H9 (cell line): ENCODE measurements around the gene KIF26A. TPM values are rescaled to one million over a fixed set of nuclear protein-coding genes. Genes with fewer than 3 reads are reported as not detected.

Experiments used
- DNase-seq: peaks from one replicate; pipeline ENCODE4 v3.0.0-alpha.2; 2017
- H2AFZ ChIP-seq: one replicate; pipeline ENCODE4 v1.6.1; 2013; ENCODE audit warnings: mild to moderate bottlenecking, low read length, control low read depth, moderate library complexity
- H2AK5ac ChIP-seq: 2 replicates; pipeline ENCODE4 v1.6.1; 2013; ENCODE audit warnings: low read length, control low read depth, mixed read lengths; ENCODE audit not compliant: insufficient read length
- H2BK120ac ChIP-seq: one replicate; pipeline ENCODE4 v1.6.1; 2013; ENCODE audit warnings: low read depth, mild to moderate bottlenecking, low read length, control low read depth, inconsistent platforms; ENCODE audit not compliant: poor library complexity, severe bottlenecking
- H2BK12ac ChIP-seq: 2 replicates; pipeline ENCODE4 v1.6.1; 2013; ENCODE audit warnings: low read length, control low read depth, mixed read lengths, low read depth; ENCODE audit not compliant: insufficient read length
- H2BK15ac ChIP-seq: 2 replicates; pipeline ENCODE4 v1.6.1; 2013; ENCODE audit warnings: low read depth, low read length, control low read depth
- H2BK20ac ChIP-seq: one replicate; pipeline ENCODE4 v1.6.1; 2013; ENCODE audit warnings: low read depth, mild to moderate bottlenecking, low read length, control low read depth, inconsistent platforms; ENCODE audit not compliant: poor library complexity, severe bottlenecking
- H2BK5ac ChIP-seq: 2 replicates; pipeline ENCODE4 v1.6.1; 2013; ENCODE audit warnings: low read length, control low read depth, mixed read lengths; ENCODE audit not compliant: insufficient read length
- H3K14ac ChIP-seq: 2 replicates; pipeline ENCODE4 v1.6.1; 2013; ENCODE audit warnings: low read length, control low read depth; ENCODE audit not compliant: insufficient read depth
- H3K18ac ChIP-seq: 2 replicates; pipeline ENCODE4 v1.6.1; 2013; ENCODE audit warnings: low read depth, mild to moderate bottlenecking, mixed read lengths, low read length, control low read depth; ENCODE audit not compliant: insufficient read length
- H3K23ac ChIP-seq: 2 replicates; pipeline ENCODE4 v1.6.1; 2013; ENCODE audit warnings: low read length, control low read depth, mixed read lengths, low read depth; ENCODE audit not compliant: insufficient read length
- H3K23me2 ChIP-seq: 2 replicates; pipeline ENCODE4 v1.6.1; 2013; ENCODE audit warnings: low read depth, mild to moderate bottlenecking, mixed read lengths, low read length, control low read depth; ENCODE audit not compliant: insufficient read length, poor library complexity, severe bottlenecking
- H3K27ac ChIP-seq: 2 replicates; pipeline ENCODE4 v1.5.1; 2013; ENCODE audit warnings: low read length, control low read depth, mixed read lengths, low read depth; ENCODE audit not compliant: insufficient read length
- H3K27me3 ChIP-seq: 2 replicates; pipeline ENCODE4 v1.6.1; 2013; ENCODE audit warnings: low read length, control low read depth, inconsistent platforms; ENCODE audit not compliant: insufficient read depth
- H3K4ac ChIP-seq: 2 replicates; pipeline ENCODE4 v1.6.1; 2013; ENCODE audit warnings: low read depth, mild to moderate bottlenecking, control low read depth, inconsistent platforms, low read length, moderate library complexity
- H3K4me1 ChIP-seq: 2 replicates; pipeline ENCODE4 v1.6.1; 2013; ENCODE audit warnings: low read length, control low read depth, inconsistent platforms; ENCODE audit not compliant: insufficient read depth
- H3K4me2 ChIP-seq: 2 replicates; pipeline ENCODE4 v1.6.1; 2013; ENCODE audit warnings: low read length, control low read depth, mixed read lengths; ENCODE audit not compliant: insufficient read length, insufficient read depth
- H3K56ac ChIP-seq: 2 replicates; pipeline ENCODE4 v1.6.1; 2013; ENCODE audit warnings: low read depth, mild to moderate bottlenecking, mixed read lengths, low read length, control low read depth; ENCODE audit not compliant: insufficient read length
- H3K79me1 ChIP-seq: 2 replicates; pipeline ENCODE4 v1.6.1; 2013; ENCODE audit warnings: low read depth, mild to moderate bottlenecking, moderate library complexity, low read length, control low read depth, inconsistent platforms; ENCODE audit not compliant: insufficient read depth, poor library complexity, severe bottlenecking
- H3K79me2 ChIP-seq: 2 replicates; pipeline ENCODE4 v1.6.1; 2013; ENCODE audit warnings: low read length, control low read depth, inconsistent platforms; ENCODE audit not compliant: insufficient read depth
- H3K9ac ChIP-seq: 2 replicates; pipeline ENCODE4 v1.6.1; 2013; ENCODE audit warnings: low read length, control low read depth, mixed read lengths; ENCODE audit not compliant: insufficient read length; ENCODE audit errors: extremely low read depth
- H3K9me3 ChIP-seq: one replicate; pipeline ENCODE4 v1.6.1; 2013; ENCODE audit warnings: low read depth, low read length, inconsistent platforms; ENCODE audit not compliant: control insufficient read depth
- H3T11ph ChIP-seq: one replicate; pipeline ENCODE4 v1.6.1; 2013; ENCODE audit warnings: mild to moderate bottlenecking, low read length, control low read depth, inconsistent platforms
- H4K20me1 ChIP-seq: one replicate; pipeline ENCODE4 v1.6.1; 2013; ENCODE audit not compliant: control insufficient read depth, insufficient read length, insufficient read depth
- H4K5ac ChIP-seq: 2 replicates; pipeline ENCODE4 v1.6.1; 2013; ENCODE audit warnings: low read depth, mild to moderate bottlenecking, mixed read lengths, low read length, control low read depth; ENCODE audit not compliant: insufficient read length
- H4K8ac ChIP-seq: replicated peaks from 2 replicates; pipeline ENCODE4 v1.6.1; 2013; ENCODE audit warnings: low read length, control low read depth, mixed read lengths, low read depth; ENCODE audit not compliant: insufficient read length
- H4K91ac ChIP-seq: 2 replicates; pipeline ENCODE4 v1.6.1; 2013; ENCODE audit warnings: low read depth, mild to moderate bottlenecking, moderate library complexity, mixed read lengths, low read length, control low read depth; ENCODE audit not compliant: insufficient read length
- H3K27ac Mint-ChIP-seq, 3 experiments: 2 replicates in 2 of 3; 3 replicates in 1 of 3; pipeline ENCODE4 v1.8.0; 2020 to 2021; ENCODE audit warnings: mixed read lengths in 3 of 3, mild to moderate bottlenecking in 1 of 3, moderate library complexity in 1 of 3
- H3K27me3 Mint-ChIP-seq: 2 replicates; pipeline ENCODE4 v1.8.0; 2021; ENCODE audit warnings: low read depth, mild to moderate bottlenecking, moderate library complexity, mixed read lengths
- H3K36me3 Mint-ChIP-seq, 3 experiments: 2 replicates in 2 of 3; 3 replicates in 1 of 3; pipeline ENCODE4 v1.8.0; 2020 to 2021; ENCODE audit warnings: low read depth in 3 of 3, mixed read lengths in 3 of 3; ENCODE audit not compliant: insufficient read depth in 1 of 3
- H3K4me1 Mint-ChIP-seq, 2 experiments: 2 replicates each; pipeline ENCODE4 v1.8.0; 2020; ENCODE audit warnings: mixed read lengths in 2 of 2
- H3K4me3 Mint-ChIP-seq, 2 experiments: 2 replicates in 1 of 2; 3 replicates in 1 of 2; pipeline ENCODE4 v1.8.0; 2020 to 2021; ENCODE audit warnings: mild to moderate bottlenecking in 2 of 2, mixed read lengths in 2 of 2, moderate library complexity in 1 of 2
- H3K9me3 Mint-ChIP-seq, 2 experiments: 2 replicates in 1 of 2; 3 replicates in 1 of 2; pipeline ENCODE4 v1.8.0; 2020; ENCODE audit warnings: mild to moderate bottlenecking in 2 of 2, mixed read lengths in 2 of 2, moderate library complexity in 1 of 2
- CTCF ChIP-seq: fragments of 200-600 bp; sonication (generic); conservative IDR thresholded peaks from 3 replicates; pipeline ENCODE4 v1.8.0; 2021; ENCODE audit warnings: antibody characterized with exemption, mild to moderate bottlenecking
- WGBS: extraction: QIAGEN DNeasy Blood & Tissue Kit; methylation state at CpG from one replicate; pipeline ENCODE4 v1.1.7; 2013; ENCODE audit warnings: missing lambda C conversion rate, low lambda C conversion rate, mixed read lengths; ENCODE audit not compliant: insufficient read length; ENCODE audit errors: extremely low coverage; 5-methylcytosine and 5-hydroxymethylcytosine counted together
- total RNA-seq: library from RNA; stranded (reverse); gene quantifications from 2 replicates; pipeline ENCODE4 v1.2.1, GENCODE V29; 2021

Gene KIF26A
- total RNA-seq, 1 experiment from 2014 or later: 44.2 TPM

GRCh38 chr14:104213301-104214034 is 75.1 kb downstream of the KIF26A start:
- no peak overlapping the region for H3K4me3 Mint-ChIP-seq
- no peak overlapping the region for H2BK5ac ChIP-seq
- H3K9me3 Mint-ChIP-seq: no peaks in the 10 kb centered on the region; a peak in 1 of 5 replicates
- no peak overlapping the region for H3T11ph ChIP-seq
- H2BK12ac ChIP-seq: no peak overlapping the region
- H3K9me3 ChIP-seq: no peaks in the 10 kb centered on the region
- no peak overlapping the region for H3K4ac ChIP-seq
- H3K4me1 Mint-ChIP-seq: 0 out of 4 replicates have a peak, but pooled peaks cover 2 to 3% of the 10 kb centered on the region in 2 experiments
- H4K8ac ChIP-seq: no peak overlapping the region
- no peak overlapping the region for H3K27ac ChIP-seq
- no peak overlapping the region for H4K91ac ChIP-seq
- WGBS: no CpG with 5 or more reads among the region's 30 CpGs
- H3K4me2 ChIP-seq: no peak overlapping the region
- no peak overlapping the region for H2BK15ac ChIP-seq
- H2AFZ ChIP-seq: no peak overlapping the region
- H3K36me3 Mint-ChIP-seq: no peaks in the 10 kb centered on the region
- no peaks in the 10 kb centered on the region for H3K4me1 ChIP-seq
- H3K27ac Mint-ChIP-seq: no peak overlapping the region; a peak in 1 of 7 replicates
- no peak overlapping the region for H3K9ac ChIP-seq
- H3K27me3 ChIP-seq: no peaks in the 10 kb centered on the region
- no peak overlapping the region for H2BK20ac ChIP-seq
- no peak overlapping the region for H4K5ac ChIP-seq
- no peak overlapping the region for H2AK5ac ChIP-seq
- H2BK120ac ChIP-seq: no peak overlapping the region
- no peak for DNase-seq
- H3K23ac ChIP-seq: no peak overlapping the region
- H4K20me1 ChIP-seq: no peaks in the 10 kb centered on the region
- no peaks in the 10 kb centered on the region for H3K79me1 ChIP-seq
- H3K56ac ChIP-seq: no peak overlapping the region
- no peak for TF ChIP-seq CTCF
- H3K79me2 ChIP-seq: no peaks in the 10 kb centered on the region
- H3K23me2 ChIP-seq: no peaks in the 10 kb centered on the region
- no peak overlapping the region for H3K18ac ChIP-seq
- no peak overlapping the region for H3K14ac ChIP-seq
- H3K27me3 Mint-ChIP-seq: peaks cover 2% of the 10 kb centered on the region
